SK-N-SH (cell line): ENCODE measurements around the gene CD38. TPM values are rescaled to one million over a fixed set of nuclear protein-coding genes. Genes with fewer than 3 reads are reported as not detected.
"Not testable (repeated sequence)": the region's sequence is repeated elsewhere in the genome, so short reads cannot be mapped to it uniquely, and the experiment has no call there.

Source experiments
- CTCF ChIA-PET: fragments of 300-600, 350-600 bp; formaldehyde crosslinking; extraction: SDS; loops from one replicate; lab custom pipeline; 2021; lab: Yijun Ruan, JAX
- POLR2A ChIA-PET: fragments of 350-600 bp; sonication (Branson Sonifier 250); formaldehyde crosslinking; extraction: SDS; loops from one replicate; lab custom pipeline; 2020; ENCODE audit warnings: antibody characterized with exemption, inconsistent platforms; lab: Yijun Ruan, JAX
- DNase-seq: peaks from one replicate; pipeline ENCODE4 v3.0.0; 2012
- H2AFZ ChIP-seq: fragments of 200-600 bp; sonication (generic); 2 replicates; pipeline ENCODE4 v1.8.1; 2016; ENCODE audit warnings: antibody characterized with exemption, mild to moderate bottlenecking, low read depth
- H3F3A ChIP-seq: fragments of 200-600 bp; sonication (generic); replicated peaks from 2 replicates; pipeline ENCODE3; 2016; ENCODE audit warnings: antibody characterized with exemption, mild to moderate bottlenecking; ENCODE audit not compliant: insufficient read depth
- H3K27ac ChIP-seq, 2 experiments: fragments of 200-500 bp in 1 of 2; fragments of 200-600 bp in 1 of 2; sonication (Bioruptor generic) in 1 of 2; sonication (generic), shearing (Covaris generic) in 1 of 2; 2 replicates each; pipeline versions ENCODE4 v1.5.1 to v1.6.1; 2014 to 2016; ENCODE audit warnings: low read depth in 2 of 2, inconsistent platforms in 1 of 2, low read length in 1 of 2, mild to moderate bottlenecking in 1 of 2, mixed read lengths in 1 of 2
- H3K27me3 ChIP-seq: fragments of 200-600 bp; sonication (generic), shearing (Covaris generic); 2 replicates; pipeline ENCODE4 v1.6.1; 2016; ENCODE audit warnings: mixed run types; ENCODE audit not compliant: insufficient read depth
- H3K36me3 ChIP-seq, 2 experiments: fragments of 200-500 bp in 1 of 2; fragments of 200-600 bp in 1 of 2; sonication (Bioruptor generic) in 1 of 2; sonication (generic) in 1 of 2; replicated peaks in 1 of 2; 2 replicates each; pipeline versions ENCODE3 to v1.5.1; 2014 to 2016; ENCODE audit warnings: low read length in 1 of 2, mild to moderate bottlenecking in 1 of 2; ENCODE audit not compliant: insufficient read depth in 2 of 2, control insufficient read depth in 1 of 2
- H3K4me1 ChIP-seq, 2 experiments: fragments of 200-500 bp in 1 of 2; fragments of 200-600 bp in 1 of 2; sonication (Bioruptor generic) in 1 of 2; sonication (generic), shearing (Covaris generic) in 1 of 2; 2 replicates each; pipeline versions ENCODE4 v1.5.1 to v1.6.1; 2014 to 2016; ENCODE audit warnings: low read depth in 1 of 2, low read length in 1 of 2, mixed run types in 1 of 2; ENCODE audit not compliant: insufficient read depth in 2 of 2, control insufficient read depth in 1 of 2
- H3K4me2 ChIP-seq: fragments of 200-600 bp; sonication (generic), shearing (Covaris generic); 2 replicates; pipeline ENCODE4 v1.6.1; 2017; ENCODE audit warnings: mixed run types
- H3K4me3 ChIP-seq, 2 experiments: fragments of 200-500 bp in 1 of 2; fragments of 200-600 bp in 1 of 2; sonication (Bioruptor generic) in 1 of 2; sonication (generic), shearing (Covaris generic) in 1 of 2; 2 replicates each; pipeline versions ENCODE4 v1.5.1 to v1.8.1; 2014 to 2016; ENCODE audit warnings: low read depth in 2 of 2, inconsistent platforms in 1 of 2, low read length in 1 of 2, mild to moderate bottlenecking in 1 of 2, mixed read lengths in 1 of 2, moderate library complexity in 1 of 2
- H3K79me2 ChIP-seq: fragments of 200-600 bp; sonication (generic); 2 replicates; pipeline ENCODE4 v1.8.1; 2017; ENCODE audit warnings: mild to moderate bottlenecking; ENCODE audit not compliant: insufficient read depth
- H3K9ac ChIP-seq: fragments of 200-600 bp; sonication (generic); 2 replicates; pipeline ENCODE4 v1.6.1; 2017; ENCODE audit warnings: mixed run types
- H3K9me2 ChIP-seq: fragments of 200-600 bp; sonication (generic); 2 replicates; pipeline ENCODE4 v1.6.1; 2017; ENCODE audit warnings: mixed run types
- H3K9me3 ChIP-seq: fragments of 200-600 bp; sonication (generic); 2 replicates; pipeline ENCODE4 v1.6.1; 2017; ENCODE audit warnings: mixed run types, mild to moderate bottlenecking, moderate library complexity
- H4K20me1 ChIP-seq: fragments of 200-600 bp; sonication (generic); 2 replicates; pipeline ENCODE4 v1.6.1; 2017; ENCODE audit warnings: mild to moderate bottlenecking, mixed run types; ENCODE audit not compliant: insufficient read depth
- CHD2 ChIP-seq: fragments of 150-350 bp; IDR thresholded peaks from 2 replicates; pipeline ENCODE4 v1.6.1; 2018; ENCODE audit warnings: low read length; ENCODE audit not compliant: partially characterized antibody
- ELF1 ChIP-seq: IDR thresholded peaks from 2 replicates; pipeline ENCODE4 v1.4.0; 2012
- FOSL2 ChIP-seq: IDR thresholded peaks from 2 replicates; pipeline ENCODE4 v1.4.0; 2012; ENCODE audit warnings: low read depth, mild to moderate bottlenecking, moderate library complexity, borderline replicate concordance
- GABPA ChIP-seq: IDR thresholded peaks from 2 replicates; pipeline ENCODE4 v1.4.0; 2012; ENCODE audit warnings: low read depth, mild to moderate bottlenecking
- JUND ChIP-seq: IDR thresholded peaks from 2 replicates; pipeline ENCODE4 v1.4.0; 2012
- MXI1 ChIP-seq: IDR thresholded peaks from 2 replicates; pipeline ENCODE4 v1.6.1; 2012; ENCODE audit warnings: mild to moderate bottlenecking, low read depth, low read length, improper control_type of control experiment
- NFIC ChIP-seq: IDR thresholded peaks from 2 replicates; pipeline ENCODE4 v1.4.0; 2012; ENCODE audit warnings: borderline replicate concordance
- NRF1 ChIP-seq: IDR thresholded peaks from 2 replicates; pipeline ENCODE4 v1.6.1; 2012; ENCODE audit warnings: low read depth, mild to moderate bottlenecking, low read length
- RAD21 ChIP-seq: IDR thresholded peaks from 2 replicates; pipeline ENCODE4 v1.6.1; 2012; ENCODE audit warnings: mild to moderate bottlenecking, low read length
- RXRA ChIP-seq: IDR thresholded peaks from 2 replicates; pipeline ENCODE4 v1.4.0; 2012; ENCODE audit warnings: low read depth, mild to moderate bottlenecking, borderline replicate concordance
- SMC3 ChIP-seq: IDR thresholded peaks from 2 replicates; pipeline ENCODE4 v1.6.1; 2012; ENCODE audit warnings: low read depth, low read length, improper control_type of control experiment
- TAF1 ChIP-seq: IDR thresholded peaks from 2 replicates; pipeline ENCODE4 v1.6.1; 2012; ENCODE audit warnings: low read depth, mild to moderate bottlenecking, low read length, moderate library complexity, borderline replicate concordance
- YY1 ChIP-seq: IDR thresholded peaks from 2 replicates; pipeline ENCODE4 v1.4.0; 2012; ENCODE audit warnings: low read depth, mild to moderate bottlenecking
- WGBS: methylation state at CpG from one replicate; pipeline ENCODE4 v1.1.6; 2017; ENCODE audit warnings: low lambda C conversion rate; 5-methylcytosine and 5-hydroxymethylcytosine counted together
- polyA plus RNA-seq, 3 experiments: library from polyadenylated mRNA; depleted of rRNA; stranded (reverse); fragments of >200 nt; gene quantifications; 2 replicates each; pipeline ENCODE4 v1.2.3, GENCODE V29; 2012
- TF ChIP-seq, protein P1 (sequence below): IDR thresholded peaks from 2 replicates; pipeline ENCODE4 v1.4.0; 2012; ENCODE audit warnings: low read depth, borderline replicate concordance
- TF ChIP-seq, protein P2 (sequence below): fragments of 150-350 bp; IDR thresholded peaks from 2 replicates; pipeline ENCODE4 v1.6.1; 2016; ENCODE audit warnings: mild to moderate bottlenecking, low read depth, low read length
- TF ChIP-seq, protein P3 (sequence below): fragments of 150-350 bp; IDR thresholded peaks from 2 replicates; pipeline ENCODE4 v1.6.1; 2017; ENCODE audit warnings: antibody characterized with exemption, low read length, low read depth, borderline replicate concordance
- TF ChIP-seq, protein P4 (sequence below): fragments of 200-600 bp; sonication (generic); IDR thresholded peaks from 2 replicates; pipeline ENCODE4 v1.6.1; 2017; ENCODE audit warnings: antibody characterized with exemption, mild to moderate bottlenecking, moderate library complexity
- TF ChIP-seq, protein P5 (sequence below): IDR thresholded peaks from 2 replicates; pipeline ENCODE4 v1.4.0; 2012; ENCODE audit warnings: low read depth
- TF ChIP-seq, protein P6 (sequence below): IDR thresholded peaks from 2 replicates; pipeline ENCODE4 v1.6.1; 2012; ENCODE audit warnings: mild to moderate bottlenecking, low read depth, low read length, moderate library complexity

Gene CD38
- polyA plus RNA-seq, 1 of the 3 experiments (the other 2 are of a cell fraction), result 0.02 TPM

DNA sequence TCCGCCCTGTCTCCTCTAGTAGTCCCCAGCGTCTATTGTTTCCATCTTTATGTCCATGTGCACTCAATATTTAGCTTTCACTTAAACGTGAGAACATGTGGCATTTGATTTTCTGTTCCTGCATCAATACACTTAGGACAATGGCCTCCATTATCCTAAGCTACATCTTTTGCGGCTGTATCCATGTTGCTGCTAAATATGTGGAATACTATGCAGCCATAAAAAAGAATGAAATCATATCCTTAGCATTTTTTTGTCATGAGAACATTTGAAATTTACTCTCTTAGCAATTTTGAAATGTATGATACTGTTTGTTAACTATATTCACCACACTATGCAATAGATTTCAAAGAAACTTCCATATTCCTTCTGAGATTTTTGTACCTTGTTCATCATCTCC, 19.8 kb upstream of the CD38 start:
- Histone ChIP-seq H3K4me1 (no peaks in the 10 kb centered on the region), H3K9me2 (no peaks in the 10 kb centered on the region), H4K20me1 (no peaks in the 10 kb centered on the region), H3F3A (no peaks in the 10 kb centered on the region), H3K4me2 (no peak overlapping the region), H3K79me2 (no peaks in the 10 kb centered on the region), H3K27me3 (no peaks in the 10 kb centered on the region), H3K27ac (no peak overlapping the region), H3K4me3 (no peak overlapping the region), H3K9ac (no peak overlapping the region)
- 78% methylated on average over 4 of the region's 4 CpGs for WGBS
- POLR2A ChIA-PET, result no interaction called here
- TF ChIP-seq, protein P1, sequence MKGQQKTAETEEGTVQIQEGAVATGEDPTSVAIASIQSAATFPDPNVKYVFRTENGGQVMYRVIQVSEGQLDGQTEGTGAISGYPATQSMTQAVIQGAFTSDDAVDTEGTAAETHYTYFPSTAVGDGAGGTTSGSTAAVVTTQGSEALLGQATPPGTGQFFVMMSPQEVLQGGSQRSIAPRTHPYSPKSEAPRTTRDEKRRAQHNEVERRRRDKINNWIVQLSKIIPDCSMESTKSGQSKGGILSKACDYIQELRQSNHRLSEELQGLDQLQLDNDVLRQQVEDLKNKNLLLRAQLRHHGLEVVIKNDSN, result no peak
- TF ChIP-seq CHD2 (no peak), NFIC (no peak), GABPA (no peak), SMC3 (no peak), RXRA (no peak), YY1 (no peak), JUND (no peak), MXI1 (no peak), ELF1 (no peak), NRF1 (no peak), FOSL2 (no peak), RAD21 (no peak), TAF1 (no peak)
- TF ChIP-seq, protein P2, sequence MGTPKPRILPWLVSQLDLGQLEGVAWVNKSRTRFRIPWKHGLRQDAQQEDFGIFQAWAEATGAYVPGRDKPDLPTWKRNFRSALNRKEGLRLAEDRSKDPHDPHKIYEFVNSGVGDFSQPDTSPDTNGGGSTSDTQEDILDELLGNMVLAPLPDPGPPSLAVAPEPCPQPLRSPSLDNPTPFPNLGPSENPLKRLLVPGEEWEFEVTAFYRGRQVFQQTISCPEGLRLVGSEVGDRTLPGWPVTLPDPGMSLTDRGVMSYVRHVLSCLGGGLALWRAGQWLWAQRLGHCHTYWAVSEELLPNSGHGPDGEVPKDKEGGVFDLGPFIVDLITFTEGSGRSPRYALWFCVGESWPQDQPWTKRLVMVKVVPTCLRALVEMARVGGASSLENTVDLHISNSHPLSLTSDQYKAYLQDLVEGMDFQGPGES, result no peak
- TF ChIP-seq, protein P3, sequence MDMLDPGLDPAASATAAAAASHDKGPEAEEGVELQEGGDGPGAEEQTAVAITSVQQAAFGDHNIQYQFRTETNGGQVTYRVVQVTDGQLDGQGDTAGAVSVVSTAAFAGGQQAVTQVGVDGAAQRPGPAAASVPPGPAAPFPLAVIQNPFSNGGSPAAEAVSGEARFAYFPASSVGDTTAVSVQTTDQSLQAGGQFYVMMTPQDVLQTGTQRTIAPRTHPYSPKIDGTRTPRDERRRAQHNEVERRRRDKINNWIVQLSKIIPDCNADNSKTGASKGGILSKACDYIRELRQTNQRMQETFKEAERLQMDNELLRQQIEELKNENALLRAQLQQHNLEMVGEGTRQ, result no peak
- TF ChIP-seq, protein P4, sequence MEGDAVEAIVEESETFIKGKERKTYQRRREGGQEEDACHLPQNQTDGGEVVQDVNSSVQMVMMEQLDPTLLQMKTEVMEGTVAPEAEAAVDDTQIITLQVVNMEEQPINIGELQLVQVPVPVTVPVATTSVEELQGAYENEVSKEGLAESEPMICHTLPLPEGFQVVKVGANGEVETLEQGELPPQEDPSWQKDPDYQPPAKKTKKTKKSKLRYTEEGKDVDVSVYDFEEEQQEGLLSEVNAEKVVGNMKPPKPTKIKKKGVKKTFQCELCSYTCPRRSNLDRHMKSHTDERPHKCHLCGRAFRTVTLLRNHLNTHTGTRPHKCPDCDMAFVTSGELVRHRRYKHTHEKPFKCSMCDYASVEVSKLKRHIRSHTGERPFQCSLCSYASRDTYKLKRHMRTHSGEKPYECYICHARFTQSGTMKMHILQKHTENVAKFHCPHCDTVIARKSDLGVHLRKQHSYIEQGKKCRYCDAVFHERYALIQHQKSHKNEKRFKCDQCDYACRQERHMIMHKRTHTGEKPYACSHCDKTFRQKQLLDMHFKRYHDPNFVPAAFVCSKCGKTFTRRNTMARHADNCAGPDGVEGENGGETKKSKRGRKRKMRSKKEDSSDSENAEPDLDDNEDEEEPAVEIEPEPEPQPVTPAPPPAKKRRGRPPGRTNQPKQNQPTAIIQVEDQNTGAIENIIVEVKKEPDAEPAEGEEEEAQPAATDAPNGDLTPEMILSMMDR, result no peak
- TF ChIP-seq, protein P5, sequence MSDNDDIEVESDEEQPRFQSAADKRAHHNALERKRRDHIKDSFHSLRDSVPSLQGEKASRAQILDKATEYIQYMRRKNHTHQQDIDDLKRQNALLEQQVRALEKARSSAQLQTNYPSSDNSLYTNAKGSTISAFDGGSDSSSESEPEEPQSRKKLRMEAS, result no peak
- TF ChIP-seq, protein P6, sequence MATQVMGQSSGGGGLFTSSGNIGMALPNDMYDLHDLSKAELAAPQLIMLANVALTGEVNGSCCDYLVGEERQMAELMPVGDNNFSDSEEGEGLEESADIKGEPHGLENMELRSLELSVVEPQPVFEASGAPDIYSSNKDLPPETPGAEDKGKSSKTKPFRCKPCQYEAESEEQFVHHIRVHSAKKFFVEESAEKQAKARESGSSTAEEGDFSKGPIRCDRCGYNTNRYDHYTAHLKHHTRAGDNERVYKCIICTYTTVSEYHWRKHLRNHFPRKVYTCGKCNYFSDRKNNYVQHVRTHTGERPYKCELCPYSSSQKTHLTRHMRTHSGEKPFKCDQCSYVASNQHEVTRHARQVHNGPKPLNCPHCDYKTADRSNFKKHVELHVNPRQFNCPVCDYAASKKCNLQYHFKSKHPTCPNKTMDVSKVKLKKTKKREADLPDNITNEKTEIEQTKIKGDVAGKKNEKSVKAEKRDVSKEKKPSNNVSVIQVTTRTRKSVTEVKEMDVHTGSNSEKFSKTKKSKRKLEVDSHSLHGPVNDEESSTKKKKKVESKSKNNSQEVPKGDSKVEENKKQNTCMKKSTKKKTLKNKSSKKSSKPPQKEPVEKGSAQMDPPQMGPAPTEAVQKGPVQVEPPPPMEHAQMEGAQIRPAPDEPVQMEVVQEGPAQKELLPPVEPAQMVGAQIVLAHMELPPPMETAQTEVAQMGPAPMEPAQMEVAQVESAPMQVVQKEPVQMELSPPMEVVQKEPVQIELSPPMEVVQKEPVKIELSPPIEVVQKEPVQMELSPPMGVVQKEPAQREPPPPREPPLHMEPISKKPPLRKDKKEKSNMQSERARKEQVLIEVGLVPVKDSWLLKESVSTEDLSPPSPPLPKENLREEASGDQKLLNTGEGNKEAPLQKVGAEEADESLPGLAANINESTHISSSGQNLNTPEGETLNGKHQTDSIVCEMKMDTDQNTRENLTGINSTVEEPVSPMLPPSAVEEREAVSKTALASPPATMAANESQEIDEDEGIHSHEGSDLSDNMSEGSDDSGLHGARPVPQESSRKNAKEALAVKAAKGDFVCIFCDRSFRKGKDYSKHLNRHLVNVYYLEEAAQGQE, result no peak
- TF ChIP-seq, all 33 proteins: peak for 0
- no peak for DNase-seq
- no peak overlapping the region for H2AFZ ChIP-seq
- H3K36me3 ChIP-seq, result no peaks in the 10 kb centered on the region
- CTCF ChIA-PET, result interaction anchor here (1.2 kb wide), 1 partner anchor 25 kb away, joined by 3 read pairs; no protein-coding TSS in a partner anchor
- H3K9me3 ChIP-seq, result no peaks in the 10 kb centered on the region

DNA sequence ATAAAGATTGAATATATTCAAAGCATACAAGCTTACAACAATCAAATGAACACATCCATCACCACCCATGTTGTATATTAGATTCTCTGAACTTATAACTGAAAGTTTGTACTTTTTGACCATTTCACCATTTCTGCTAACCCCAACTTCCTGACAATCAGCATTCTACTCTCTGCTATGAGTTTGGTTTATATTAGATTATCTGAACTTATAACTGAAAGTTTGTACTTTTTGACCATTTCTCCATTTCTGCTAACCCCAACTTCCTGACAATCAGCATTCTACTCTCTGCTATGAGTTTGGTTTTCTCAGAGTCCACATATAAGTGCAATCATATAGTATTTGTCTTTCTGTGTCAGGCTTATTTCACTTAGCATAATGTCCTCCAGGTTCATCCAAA, 15.7 kb upstream of the CD38 start:
- DNase-seq, H2AFZ ChIP-seq, H3K9me2 ChIP-seq, H3K9me3 ChIP-seq, POLR2A ChIA-PET, H4K20me1 ChIP-seq, H3K4me2 ChIP-seq, H3K27me3 ChIP-seq, H3K36me3 ChIP-seq, H3K27ac ChIP-seq, H3K4me3 ChIP-seq, H3K79me2 ChIP-seq, H3K4me1 ChIP-seq, H3K9ac ChIP-seq, H3F3A ChIP-seq: not testable (repeated sequence)
- CTCF ChIA-PET, result interaction anchor here (0.6 to 2.2 kb wide), 4 partner anchors 32 to 1534 kb away, joined by 3 to 7 read pairs (median 3); no protein-coding TSS in a partner anchor
